Measurements from ENCODE around the gene ADAMTSL5.

ADAMTSL5 gene

GRCh38 chr19:1527650-1528309, 15.0 kb upstream of the ADAMTSL5 start:
- no peak overlapping the region for H3K4me3 ChIP-seq (ENCODE audit: low read depth, low read length)
- DNase-seq (ENCODE audit: low read depth) = no peak
- no peak for TF ChIP-seq CTCF (conservative IDR thresholded peaks at IDR 0.05; ENCODE audit: low read depth, low read length)

- no peak for DNase-seq (ENCODE audit: low read depth)
- no peak for TF ChIP-seq CTCF (conservative IDR thresholded peaks at IDR 0.05; ENCODE audit: low read depth, low read length)
- H3K4me3 ChIP-seq (ENCODE audit: low read depth, low read length) = no peak overlapping the region
These were observed 14.3 kb upstream of the ADAMTSL5 start for GRCh38 chr19:1526979-1527649.

GRCh38 chr19:1526066-1526778, 13.4 kb upstream of the ADAMTSL5 start:
- no peak for DNase-seq (ENCODE audit: low read depth)
- no peak for TF ChIP-seq CTCF (conservative IDR thresholded peaks at IDR 0.05; ENCODE audit: low read depth, low read length)
- no peak overlapping the region for H3K4me3 ChIP-seq (ENCODE audit: low read depth, low read length)

- TF ChIP-seq CTCF (conservative IDR thresholded peaks at IDR 0.05; ENCODE audit: low read depth, low read length) = no peak
- DNase-seq (ENCODE audit: low read depth) = no peak
These were observed 12.5 kb upstream of the ADAMTSL5 start for GRCh38 chr19:1525343-1525742.

GRCh38 chr19:1524972-1525325, 12.1 kb upstream of the ADAMTSL5 start:
- TF ChIP-seq CTCF (conservative IDR thresholded peaks at IDR 0.05; ENCODE audit: low read depth, low read length) = no peak
- DNase-seq (ENCODE audit: low read depth) = no peak
- H3K4me3 ChIP-seq (ENCODE audit: low read depth, low read length) = no peak overlapping the region

More at GRCh38 chr19:1525343-1525742, 12.5 kb upstream of the ADAMTSL5 start:
- no peak overlapping the region for H3K4me3 ChIP-seq (ENCODE audit: low read depth, low read length)

- DNase-seq (ENCODE audit: low read depth) = no peak
- H3K4me3 ChIP-seq (ENCODE audit: low read depth, low read length) = no peak overlapping the region
- TF ChIP-seq CTCF (conservative IDR thresholded peaks at IDR 0.05; ENCODE audit: low read depth, low read length) = no peak
These were observed 11.6 kb upstream of the ADAMTSL5 start for GRCh38 chr19:1524287-1524971.
